Stimulated activated CD4-positive, alpha-beta T cell treated with anti-CD3 and anti-CD28 coated beads, Interleukin-1b, Interleukin-23, amount 100 ng/mL, for 4 hours (primary cell): Measurements from ENCODE around the gene CITED2.
A peak's percentile ranks its signal among the peaks of the same experiment; 100 is the strongest.

ENCODE experiments used
- DNase-seq, 2 donors: peaks; one replicate each; pipeline ENCODE4 v3.0.0-alpha.2; 2020; ENCODE audit warnings: low read depth in 2 of 2

The CITED2 gene

DNA sequence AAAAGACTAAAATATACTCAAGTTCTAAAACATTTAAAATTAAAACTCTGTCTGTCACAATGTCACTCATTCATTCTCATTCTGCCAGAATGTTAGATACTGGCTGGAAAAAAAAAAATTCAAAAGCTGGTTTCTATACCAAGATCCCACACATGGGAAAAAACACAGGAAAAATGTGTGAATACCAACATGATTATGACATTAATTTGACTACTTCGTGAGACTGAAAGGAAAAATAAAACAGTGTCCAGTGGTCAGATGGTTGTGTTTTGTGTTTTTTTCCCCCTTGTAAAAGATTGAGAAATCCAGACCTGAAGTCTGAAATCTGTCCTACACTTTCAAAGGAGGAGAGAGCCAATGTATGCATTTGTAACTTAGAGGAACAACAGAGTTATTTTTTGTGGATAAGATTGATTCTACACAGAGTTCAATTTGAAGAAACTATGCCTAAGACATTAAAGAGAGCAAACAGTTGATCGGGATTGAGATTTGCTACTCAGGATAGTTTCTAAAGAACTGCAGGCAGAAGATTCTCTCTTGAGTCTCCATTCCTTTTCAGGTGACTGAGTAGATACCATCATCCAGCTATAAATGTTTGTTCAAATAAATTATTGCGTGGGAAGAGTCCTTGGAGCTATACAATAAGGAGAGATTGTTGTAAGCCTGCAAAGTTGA, 43.5 kb downstream of the CITED2 start:
- DNase-seq = no peak

DNA sequence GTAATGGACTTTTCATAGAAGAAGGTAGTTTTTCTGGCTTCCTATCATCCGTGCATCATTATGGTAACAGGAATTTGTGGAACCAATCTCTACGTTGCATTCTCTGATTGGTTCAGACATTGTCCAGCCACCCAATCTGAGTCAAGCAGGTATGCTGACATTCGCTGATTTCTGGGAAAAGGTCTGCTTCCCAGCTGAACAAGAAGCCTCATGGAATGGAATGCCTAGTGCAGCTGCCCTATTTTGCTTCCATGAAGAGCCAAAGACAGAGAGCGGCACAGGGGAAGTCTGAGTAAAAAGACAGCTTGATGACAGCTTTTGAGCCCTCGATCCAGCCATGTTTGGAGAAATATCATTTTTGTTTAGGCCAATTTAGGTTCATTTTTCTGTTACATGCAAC, 44.1 kb downstream of the CITED2 start:
- DNase-seq = no peak

DNA sequence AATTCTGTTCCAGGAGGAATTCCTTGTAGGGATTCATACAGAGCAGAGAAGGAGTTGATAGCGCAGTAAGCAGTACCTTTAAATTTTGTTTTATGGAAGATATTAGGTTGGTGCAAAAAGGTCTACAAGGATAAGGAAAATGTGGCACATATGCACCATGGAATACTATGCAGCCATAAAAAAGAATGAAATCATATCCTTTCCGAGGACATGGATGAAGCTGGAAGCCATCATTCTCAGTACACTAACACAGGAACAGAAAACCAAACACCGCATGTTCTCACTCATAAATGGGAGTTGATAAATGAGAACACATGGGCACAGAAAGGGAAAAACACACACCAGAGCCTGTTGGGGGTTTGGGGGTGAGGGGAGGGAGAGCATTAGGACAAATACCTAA, 45.2 kb downstream of the CITED2 start:
- no peak for DNase-seq

DNA sequence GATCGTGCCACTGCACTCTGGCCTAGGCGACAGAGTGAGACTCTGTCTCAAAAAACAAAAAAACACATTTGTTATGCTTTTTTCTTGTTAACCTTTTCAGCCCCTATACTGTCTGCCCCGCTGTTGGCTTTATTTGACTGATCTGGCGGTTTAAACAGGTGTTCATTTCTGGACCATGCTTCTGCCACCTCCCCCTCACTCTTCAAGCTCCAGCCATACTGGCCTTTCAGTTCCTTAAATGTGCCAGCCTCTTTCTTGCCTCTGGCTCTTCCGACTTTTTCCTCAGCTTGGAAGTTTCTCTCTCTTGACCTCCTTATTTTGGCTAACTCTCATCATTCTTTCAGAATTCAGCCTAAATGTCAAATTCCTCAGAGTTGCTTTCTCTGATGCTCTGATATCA, 47.4 kb downstream of the CITED2 start:
- DNase-seq = no peak

DNA sequence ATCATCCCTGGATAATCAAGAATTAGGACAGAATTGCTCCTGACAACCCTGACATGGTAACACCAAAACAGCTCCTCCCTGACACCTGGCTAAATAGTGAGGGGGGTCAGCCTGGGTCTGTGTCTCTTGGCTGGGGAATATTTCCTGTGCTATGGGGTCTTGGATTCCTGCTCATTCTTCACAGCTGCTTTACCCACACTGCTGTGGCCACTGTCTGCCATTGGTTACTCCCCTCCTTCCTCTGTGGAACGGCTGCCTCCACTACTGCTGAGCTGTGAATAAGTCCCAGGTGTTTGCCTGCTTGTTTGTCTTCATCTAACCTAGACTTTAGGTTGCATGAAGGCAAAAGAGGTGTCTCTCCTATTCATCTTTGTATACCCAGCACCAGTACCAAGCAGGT, 48.8 kb downstream of the CITED2 start:
- DNase-seq = no peak

DNA sequence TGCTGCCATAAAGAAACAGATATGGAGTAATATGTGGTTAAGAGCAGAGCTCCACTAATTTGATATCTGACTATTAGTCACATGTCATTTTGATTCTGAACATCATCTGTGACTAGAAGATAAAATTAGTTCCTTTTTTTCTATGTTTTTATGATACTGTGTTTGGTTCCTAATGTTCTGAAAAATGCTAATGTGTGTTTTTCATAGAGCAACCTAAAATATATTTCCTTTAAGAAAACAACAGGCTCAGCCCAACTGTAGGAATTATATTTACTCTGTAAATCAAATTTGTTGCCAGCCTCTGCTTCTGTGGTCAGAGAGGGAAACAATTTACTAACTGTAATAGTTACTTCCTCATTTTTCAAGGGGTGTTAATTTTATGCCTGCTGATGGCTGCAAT, 49.3 kb downstream of the CITED2 start:
- no peak for DNase-seq

DNA sequence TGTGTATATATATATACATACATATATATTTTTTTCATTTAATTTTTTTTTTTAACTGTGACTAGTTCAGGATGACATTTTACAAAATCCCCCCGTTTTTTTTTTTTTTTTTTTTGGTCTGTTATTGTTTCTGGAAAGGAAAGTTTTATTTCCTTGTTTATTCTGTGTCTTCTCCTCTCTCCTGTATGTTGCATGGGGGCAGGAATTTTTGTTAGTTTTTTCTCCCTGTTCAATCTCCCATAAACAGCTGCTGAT, 50.2 kb downstream of the CITED2 start:
- no peak for DNase-seq

DNA sequence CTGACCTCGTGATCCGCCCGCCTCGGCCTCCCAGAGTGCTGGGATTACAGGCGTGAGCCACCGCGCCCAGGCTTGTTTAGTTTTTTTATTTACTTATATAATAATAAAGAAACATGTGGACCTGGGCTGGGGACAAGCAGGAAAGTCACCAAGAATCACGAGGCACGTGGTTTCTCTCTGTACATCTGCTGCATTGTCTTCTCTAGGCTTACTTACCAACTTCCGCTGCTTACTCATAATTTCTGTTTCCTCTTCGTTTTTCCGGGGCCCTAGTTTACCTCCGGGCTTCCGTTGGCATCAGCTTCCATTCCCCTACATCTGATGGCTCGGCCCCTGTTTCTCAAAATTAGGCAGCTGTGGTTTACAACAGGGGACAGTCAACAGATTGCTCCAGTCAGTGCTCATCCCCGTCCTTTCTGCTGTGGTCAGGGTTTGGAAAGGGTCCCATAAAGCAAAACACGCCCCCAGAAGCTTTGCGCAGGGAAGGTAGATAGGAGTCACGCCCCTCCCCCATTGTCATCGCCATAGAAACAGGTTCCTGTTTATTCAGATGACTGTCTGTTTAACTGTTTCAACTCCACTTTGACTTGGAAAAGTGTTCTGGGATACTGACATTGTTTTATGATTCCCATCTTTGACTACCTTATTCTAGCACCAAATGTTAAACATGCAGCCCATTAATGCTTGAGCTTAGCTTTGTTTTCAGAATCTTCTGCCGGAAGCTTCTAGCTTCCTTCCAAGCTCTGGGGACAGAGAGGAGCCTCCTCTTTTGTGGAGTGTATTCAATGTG, 50.7 kb downstream of the CITED2 start:
- peak; percentile 46 to 63 for DNase-seq
